Measurements from ENCODE around the gene RNF222.

GRCh38 chr17:8402921-8403536, 5.4 kb upstream of the RNF222 start:
- TF ChIP-seq, protein P1, sequence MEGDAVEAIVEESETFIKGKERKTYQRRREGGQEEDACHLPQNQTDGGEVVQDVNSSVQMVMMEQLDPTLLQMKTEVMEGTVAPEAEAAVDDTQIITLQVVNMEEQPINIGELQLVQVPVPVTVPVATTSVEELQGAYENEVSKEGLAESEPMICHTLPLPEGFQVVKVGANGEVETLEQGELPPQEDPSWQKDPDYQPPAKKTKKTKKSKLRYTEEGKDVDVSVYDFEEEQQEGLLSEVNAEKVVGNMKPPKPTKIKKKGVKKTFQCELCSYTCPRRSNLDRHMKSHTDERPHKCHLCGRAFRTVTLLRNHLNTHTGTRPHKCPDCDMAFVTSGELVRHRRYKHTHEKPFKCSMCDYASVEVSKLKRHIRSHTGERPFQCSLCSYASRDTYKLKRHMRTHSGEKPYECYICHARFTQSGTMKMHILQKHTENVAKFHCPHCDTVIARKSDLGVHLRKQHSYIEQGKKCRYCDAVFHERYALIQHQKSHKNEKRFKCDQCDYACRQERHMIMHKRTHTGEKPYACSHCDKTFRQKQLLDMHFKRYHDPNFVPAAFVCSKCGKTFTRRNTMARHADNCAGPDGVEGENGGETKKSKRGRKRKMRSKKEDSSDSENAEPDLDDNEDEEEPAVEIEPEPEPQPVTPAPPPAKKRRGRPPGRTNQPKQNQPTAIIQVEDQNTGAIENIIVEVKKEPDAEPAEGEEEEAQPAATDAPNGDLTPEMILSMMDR (IDR thresholded peaks at IDR 0.05), result no peak
- TF ChIP-seq POLR2A (IDR thresholded peaks at IDR 0.05), result no peak

Data from uterus (tissue), 2 donors.